NCI-H526 (cell line): Measurements from ENCODE around the gene GLIPR1L2.

Experiments used
- DNase-seq, 2 experiments: peaks; one replicate each; lab custom pipeline; 2025; lab: John Stamatoyannopoulos, UW

Gene GLIPR1L2

GRCh38 chr12:75478116-75478794 lies 87.4 kb downstream of the GLIPR1L2 start:
- no peak for DNase-seq

- DNase-seq, result no peak
Measured at GRCh38 chr12:75479963-75480461, 89.1 kb downstream of the GLIPR1L2 start.

- DNase-seq, result no peak
Measured at GRCh38 chr12:75480469-75480949, 89.6 kb downstream of the GLIPR1L2 start, which contains the start of gene GLIPR1. GLIPR1 (plus strand) TSS chr12:75480755; CDS start chr12:75480881, 126 bp downstream.

- no peak for DNase-seq
Measured at GRCh38 chr12:75481013-75481705, 90.3 kb downstream of the GLIPR1L2 start.

- no peak for DNase-seq
Measured at GRCh38 chr12:75481774-75482173, 90.9 kb downstream of the GLIPR1L2 start.
